HEK293T (cell line): ENCODE measurements around the gene AFTPH.

Experiments
- FOXA1 ChIP-seq: fragments of 450-650 bp; IDR thresholded peaks from 2 replicates; pipeline ENCODE4 v1.6.1; 2016; ENCODE audit warnings: mild to moderate bottlenecking
- NFRKB ChIP-seq: fragments of 450-650 bp; IDR thresholded peaks from 2 replicates; pipeline ENCODE4 v1.6.1; 2016; ENCODE audit warnings: mild to moderate bottlenecking, moderate library complexity

DNA sequence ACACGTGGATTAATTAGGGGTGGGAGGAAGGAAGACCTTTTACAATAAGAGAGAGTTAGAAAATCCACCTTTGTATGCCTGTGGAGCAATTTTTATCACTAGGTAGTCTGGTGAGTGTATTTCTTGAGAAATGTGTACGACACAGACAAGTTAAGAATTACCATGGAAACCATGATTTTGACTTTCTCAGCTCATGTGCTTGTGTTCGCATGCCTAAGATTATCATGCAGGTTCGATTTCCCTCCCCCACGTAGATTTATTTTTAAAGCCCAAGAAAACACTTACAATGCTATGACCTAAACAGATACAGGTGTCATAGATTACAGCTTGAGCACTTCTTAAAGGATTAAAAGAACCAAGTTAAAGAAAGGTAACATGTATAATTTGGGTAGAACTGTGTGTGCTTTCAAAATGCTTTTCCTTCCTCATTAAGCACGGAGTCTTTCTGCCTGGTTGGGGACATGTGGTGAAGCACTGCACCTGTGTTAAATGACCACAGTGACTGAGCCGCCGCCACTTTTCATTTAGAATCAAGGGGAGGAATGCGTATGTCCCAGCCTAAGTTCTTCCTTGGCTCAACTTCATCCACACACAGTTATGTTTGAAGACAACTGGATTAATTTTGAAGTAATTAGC lies 113.0 kb downstream of the AFTPH start:
- TF ChIP-seq FOXA1 (no peak), NFRKB (no peak)
